ENCODE data around the gene ADRA2B.
A peak's percentile ranks its signal among the peaks of the same experiment; 100 is the strongest.
"Not testable (repeated sequence)": the region's sequence is repeated elsewhere in the genome, so short reads cannot be mapped to it uniquely, and the experiment has no call there.

ADRA2B gene

DNA sequence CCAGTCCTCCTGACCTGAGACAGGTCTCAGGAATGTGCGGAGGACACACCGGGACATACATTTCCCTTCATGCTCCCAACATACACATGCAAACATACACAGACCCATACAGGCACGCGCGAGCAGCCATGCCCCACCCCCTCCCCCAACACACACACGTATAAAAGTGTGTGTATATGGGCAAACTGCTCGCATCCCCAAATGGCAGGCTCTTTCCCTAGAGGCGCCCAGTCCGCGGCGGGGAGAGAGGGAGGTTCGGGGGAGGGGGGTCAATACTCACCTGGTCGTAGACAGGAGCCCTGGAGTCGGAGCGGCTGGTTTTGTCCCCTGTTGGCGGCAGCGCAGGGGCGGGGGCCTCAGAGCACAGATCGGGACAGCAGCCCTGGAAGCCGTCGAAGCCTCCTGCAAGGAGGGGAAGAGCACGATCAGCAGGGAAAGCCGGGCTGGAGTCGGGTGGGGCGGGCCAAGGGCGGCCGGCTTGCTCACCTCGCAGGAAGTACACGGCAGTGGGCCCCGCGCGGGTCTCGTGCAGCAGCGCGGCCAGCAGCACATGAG, 28.2 kb upstream of the ADRA2B start:
- TF ChIP-seq, protein P1, sequence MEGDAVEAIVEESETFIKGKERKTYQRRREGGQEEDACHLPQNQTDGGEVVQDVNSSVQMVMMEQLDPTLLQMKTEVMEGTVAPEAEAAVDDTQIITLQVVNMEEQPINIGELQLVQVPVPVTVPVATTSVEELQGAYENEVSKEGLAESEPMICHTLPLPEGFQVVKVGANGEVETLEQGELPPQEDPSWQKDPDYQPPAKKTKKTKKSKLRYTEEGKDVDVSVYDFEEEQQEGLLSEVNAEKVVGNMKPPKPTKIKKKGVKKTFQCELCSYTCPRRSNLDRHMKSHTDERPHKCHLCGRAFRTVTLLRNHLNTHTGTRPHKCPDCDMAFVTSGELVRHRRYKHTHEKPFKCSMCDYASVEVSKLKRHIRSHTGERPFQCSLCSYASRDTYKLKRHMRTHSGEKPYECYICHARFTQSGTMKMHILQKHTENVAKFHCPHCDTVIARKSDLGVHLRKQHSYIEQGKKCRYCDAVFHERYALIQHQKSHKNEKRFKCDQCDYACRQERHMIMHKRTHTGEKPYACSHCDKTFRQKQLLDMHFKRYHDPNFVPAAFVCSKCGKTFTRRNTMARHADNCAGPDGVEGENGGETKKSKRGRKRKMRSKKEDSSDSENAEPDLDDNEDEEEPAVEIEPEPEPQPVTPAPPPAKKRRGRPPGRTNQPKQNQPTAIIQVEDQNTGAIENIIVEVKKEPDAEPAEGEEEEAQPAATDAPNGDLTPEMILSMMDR (IDR thresholded peaks at IDR 0.05; ENCODE audit: low read length, missing control alignments): no peak
- no peak for DNase-seq (ENCODE audit: low read depth)
- H3K4me3 ChIP-seq (replicated peaks; ENCODE audit: low read depth, low read length): peak overlapping the region; percentile 47

DNA sequence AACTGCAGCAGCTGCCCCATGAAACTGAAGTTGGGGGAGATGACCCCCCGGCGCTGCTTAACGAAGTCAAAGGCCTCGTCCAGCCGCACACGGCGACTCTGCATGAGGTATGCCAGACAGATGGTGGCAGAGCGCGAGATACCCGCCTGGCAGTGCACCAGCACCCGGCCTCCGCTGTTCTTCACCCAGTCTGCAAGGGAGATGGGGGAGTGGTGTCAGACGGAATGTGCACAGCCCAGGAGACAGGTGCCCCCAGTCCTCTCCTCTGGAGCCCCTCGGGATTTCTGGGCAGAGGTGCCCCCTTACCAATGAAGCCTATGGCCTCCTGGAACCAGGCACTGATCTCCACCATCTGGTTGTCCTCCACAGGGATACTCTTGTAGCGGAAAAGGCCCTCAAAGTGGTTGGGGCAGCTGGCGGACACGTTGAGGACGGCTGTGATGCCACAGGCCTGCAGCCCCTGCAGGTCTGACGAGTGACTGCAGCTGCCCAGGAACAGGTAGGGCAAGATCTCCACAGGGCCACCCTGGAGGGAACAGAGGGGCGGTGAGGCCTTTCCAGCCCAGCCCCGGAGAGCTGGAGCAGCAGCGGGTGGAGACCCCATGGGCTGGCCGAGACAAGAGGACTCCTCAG, 27.6 kb upstream of the ADRA2B start:
- TF ChIP-seq, protein P1 (IDR thresholded peaks at IDR 0.05; ENCODE audit: low read length, missing control alignments): no peak
- peak overlapping the region; percentile 47 for H3K4me3 ChIP-seq (replicated peaks; ENCODE audit: low read depth, low read length)
- no peak for DNase-seq (ENCODE audit: low read depth)

DNA sequence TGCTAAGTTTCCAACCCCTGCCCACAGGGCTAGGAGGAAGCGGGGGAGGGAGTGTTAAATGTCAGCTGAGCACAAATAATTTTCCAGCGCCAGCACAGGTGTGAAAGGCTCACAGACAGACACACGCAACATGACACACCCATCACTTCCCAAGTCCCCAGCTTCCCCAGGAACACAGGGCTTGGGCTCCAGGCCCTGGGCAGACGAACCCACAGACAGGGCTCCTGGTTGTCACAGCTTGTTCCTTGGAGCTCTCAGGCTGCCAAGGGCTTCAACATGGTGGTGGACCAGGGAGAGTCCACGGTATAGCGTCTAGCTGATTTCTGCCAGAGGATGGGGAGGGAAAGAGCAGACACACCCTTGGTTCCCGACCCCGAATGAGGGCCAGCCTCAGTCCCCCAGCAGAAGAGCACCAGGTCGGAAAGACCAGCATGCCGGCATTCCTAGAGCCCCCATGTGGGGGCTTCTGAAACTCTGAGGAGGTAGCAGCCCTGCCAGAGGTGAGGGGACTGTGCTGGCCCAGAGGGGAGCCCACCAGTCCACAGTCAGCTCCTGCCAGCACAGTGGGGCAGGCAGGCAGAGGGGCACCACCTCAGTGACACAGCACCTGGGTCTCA, 27.0 kb upstream of the ADRA2B start:
- H3K4me3 ChIP-seq (replicated peaks; ENCODE audit: low read depth, low read length): no peak overlapping the region
- DNase-seq (ENCODE audit: low read depth): no peak

DNA sequence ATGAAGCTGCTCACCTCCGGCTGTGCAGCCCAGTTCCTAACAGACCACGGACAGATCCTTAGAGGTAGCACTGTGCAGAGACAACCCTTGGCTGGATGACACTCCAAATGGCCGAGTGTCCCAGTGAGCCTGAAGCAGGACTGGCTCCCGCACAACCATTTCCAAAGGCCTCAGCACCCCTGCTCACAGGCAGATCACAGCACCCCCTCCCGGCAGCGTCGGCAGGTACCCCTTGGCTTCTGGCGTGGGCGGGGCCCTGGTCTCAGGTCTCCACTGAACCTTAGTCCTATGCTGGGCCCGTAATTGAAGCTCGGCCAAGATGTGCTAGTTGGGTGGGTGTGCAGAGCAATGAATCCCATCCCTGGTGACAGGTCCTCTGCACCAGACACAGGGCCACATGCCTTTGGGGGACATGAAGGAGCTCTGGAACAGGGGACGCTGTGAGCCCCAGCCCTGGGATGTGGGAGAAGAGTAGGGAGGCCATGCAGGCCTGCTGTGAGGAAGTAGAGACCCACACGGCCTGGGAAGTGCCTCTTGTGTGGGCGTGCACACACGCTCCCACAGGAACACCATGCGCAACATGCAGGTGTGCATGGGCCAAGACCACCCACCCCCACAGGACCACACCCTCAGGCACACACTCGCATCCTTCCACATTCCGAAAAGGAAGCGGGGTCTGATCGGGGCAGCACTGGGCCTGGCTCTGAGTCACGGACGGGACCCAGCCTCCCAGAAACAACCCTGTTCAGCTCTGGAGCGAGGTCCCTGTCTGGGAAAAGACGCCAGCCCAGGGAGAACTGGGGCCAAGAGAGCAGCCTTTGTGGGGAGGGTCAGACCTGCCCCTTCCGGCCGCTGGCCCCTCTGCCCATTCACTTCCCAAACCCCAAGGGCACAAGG, 26.1 kb upstream of the ADRA2B start:
- TF ChIP-seq, protein P1 (IDR thresholded peaks at IDR 0.05; ENCODE audit: low read length, missing control alignments): no peak
- no peak for DNase-seq (ENCODE audit: low read depth)
- no peak overlapping the region for H3K4me3 ChIP-seq (replicated peaks; ENCODE audit: low read depth, low read length)

More for the DNA sequence above, 27.0 kb upstream of the ADRA2B start:
- TF ChIP-seq, protein P1 (IDR thresholded peaks at IDR 0.05; ENCODE audit: low read length, missing control alignments): no peak

- DNase-seq (ENCODE audit: low read depth): not testable (repeated sequence)
These were observed 25.2 kb upstream of the ADRA2B start for GRCh38 chr2:96141624-96141967.

GRCh38 chr2:96140941-96141623, 24.7 kb upstream of the ADRA2B start:
- TF ChIP-seq, protein P1 (IDR thresholded peaks at IDR 0.05; ENCODE audit: low read length, missing control alignments): no peak
- no peak overlapping the region for H3K4me3 ChIP-seq (replicated peaks; ENCODE audit: low read depth, low read length)
- DNase-seq (ENCODE audit: low read depth): no peak

More at GRCh38 chr2:96141624-96141967, 25.2 kb upstream of the ADRA2B start:
- H3K4me3 ChIP-seq (replicated peaks; ENCODE audit: low read depth, low read length): not testable (repeated sequence)

All from fibroblast of pulmonary artery (primary cell).